ENCODE results near the gene RERE. TPM values are rescaled to one million over a fixed set of nuclear protein-coding genes. Genes with fewer than 3 reads are reported as not detected.

RERE gene
- total RNA-seq, 1 experiment from 2014 or later: 161 TPM

DNA sequence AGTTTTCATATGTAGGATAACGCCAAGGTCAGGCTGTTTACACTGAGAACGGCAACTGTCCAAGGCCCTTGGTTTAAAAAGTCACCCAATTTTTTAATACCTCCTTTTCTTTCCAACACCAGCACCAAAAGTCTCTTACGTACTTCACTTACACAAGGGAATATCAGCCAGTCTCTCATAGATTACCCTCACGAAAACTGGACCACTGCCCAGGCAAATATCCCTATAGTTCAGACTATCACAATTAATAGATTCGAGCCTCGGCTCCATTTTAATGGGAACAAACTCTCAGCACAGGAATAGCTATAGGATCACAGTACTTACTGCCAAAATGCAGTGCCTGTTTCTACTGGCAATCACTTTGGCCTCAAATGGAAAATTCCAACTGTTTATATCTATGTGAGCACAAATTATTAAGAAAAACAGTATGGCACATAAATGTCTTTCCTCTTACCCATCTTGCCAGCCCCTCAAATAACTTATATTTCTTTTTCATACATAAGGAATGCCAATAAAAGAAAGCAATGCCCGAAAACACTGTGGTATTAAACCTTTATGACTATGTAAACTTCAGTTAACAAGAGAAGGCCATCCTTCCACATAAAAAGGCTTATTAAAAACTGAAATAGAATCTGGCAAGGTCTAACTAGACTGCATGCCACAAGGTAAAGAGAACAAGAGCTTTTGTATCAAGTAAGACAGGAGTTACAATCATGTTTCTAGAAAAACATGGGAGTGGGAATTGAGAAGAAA is 401.7 kb downstream of the RERE start:
- ATAC-seq (no peak), DNase-seq (ENCODE audit: low spot score) (no peak)
- Mint-ChIP-seq H3K9me3 (no peaks in the 10 kb centered on the region), H3K4me3 (no peak overlapping the region), H3K36me3 (peaks cover 9% of the 10 kb centered on the region; the same call in 1 of the 2 replicates), H3K4me1 (peaks cover 35% of the 10 kb centered on the region), H3K27ac (peak overlapping the region; percentile 10), H3K27me3 (ENCODE audit: low read depth) (no peaks in the 10 kb centered on the region)
- POLR2A ChIA-PET: interaction anchor here (0.7 kb wide), 1 partner anchor 23 kb away, joined by 5 read pairs; no protein-coding TSS in a partner anchor
- CTCF ChIA-PET: no interaction called here
- TF ChIP-seq TEAD1 (CRISPR knock-in tag; IDR thresholded peaks at IDR 0.05) (no peak), CBFB (CRISPR knock-in tag; IDR thresholded peaks at IDR 0.05; ENCODE audit: low read depth) (no peak), SMAD4 (CRISPR knock-in tag; IDR thresholded peaks at IDR 0.05) (no peak), NFE2L1 (CRISPR knock-in tag; IDR thresholded peaks at IDR 0.05) (no peak), ZNF671 (CRISPR knock-in tag; IDR thresholded peaks at IDR 0.05) (no peak), IRF2 (CRISPR knock-in tag; IDR thresholded peaks at IDR 0.05; ENCODE audit: borderline replicate concordance, low read depth) (no peak), SOX15 (CRISPR knock-in tag; IDR thresholded peaks at IDR 0.05) (no peak), ZNF317 (CRISPR knock-in tag; IDR thresholded peaks at IDR 0.05; ENCODE audit: borderline replicate concordance, low read depth) (no peak), CREB1 (CRISPR knock-in tag; IDR thresholded peaks at IDR 0.05) (no peak), NR2C2 (CRISPR knock-in tag; IDR thresholded peaks at IDR 0.05) (no peak), ZNF416 (CRISPR knock-in tag; IDR thresholded peaks at IDR 0.05) (no peak)
- TF ChIP-seq, protein P1, sequence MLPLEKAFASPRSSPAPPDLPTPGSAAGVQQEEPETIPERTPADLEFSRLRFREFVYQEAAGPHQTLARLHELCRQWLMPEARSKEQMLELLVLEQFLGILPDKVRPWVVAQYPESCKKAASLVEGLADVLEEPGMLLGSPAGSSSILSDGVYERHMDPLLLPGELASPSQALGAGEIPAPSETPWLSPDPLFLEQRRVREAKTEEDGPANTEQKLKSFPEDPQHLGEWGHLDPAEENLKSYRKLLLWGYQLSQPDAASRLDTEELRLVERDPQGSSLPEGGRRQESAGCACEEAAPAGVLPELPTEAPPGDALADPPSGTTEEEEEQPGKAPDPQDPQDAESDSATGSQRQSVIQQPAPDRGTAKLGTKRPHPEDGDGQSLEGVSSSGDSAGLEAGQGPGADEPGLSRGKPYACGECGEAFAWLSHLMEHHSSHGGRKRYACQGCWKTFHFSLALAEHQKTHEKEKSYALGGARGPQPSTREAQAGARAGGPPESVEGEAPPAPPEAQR (CRISPR knock-in tag; IDR thresholded peaks at IDR 0.05): no peak
- TF ChIP-seq, protein P2, sequence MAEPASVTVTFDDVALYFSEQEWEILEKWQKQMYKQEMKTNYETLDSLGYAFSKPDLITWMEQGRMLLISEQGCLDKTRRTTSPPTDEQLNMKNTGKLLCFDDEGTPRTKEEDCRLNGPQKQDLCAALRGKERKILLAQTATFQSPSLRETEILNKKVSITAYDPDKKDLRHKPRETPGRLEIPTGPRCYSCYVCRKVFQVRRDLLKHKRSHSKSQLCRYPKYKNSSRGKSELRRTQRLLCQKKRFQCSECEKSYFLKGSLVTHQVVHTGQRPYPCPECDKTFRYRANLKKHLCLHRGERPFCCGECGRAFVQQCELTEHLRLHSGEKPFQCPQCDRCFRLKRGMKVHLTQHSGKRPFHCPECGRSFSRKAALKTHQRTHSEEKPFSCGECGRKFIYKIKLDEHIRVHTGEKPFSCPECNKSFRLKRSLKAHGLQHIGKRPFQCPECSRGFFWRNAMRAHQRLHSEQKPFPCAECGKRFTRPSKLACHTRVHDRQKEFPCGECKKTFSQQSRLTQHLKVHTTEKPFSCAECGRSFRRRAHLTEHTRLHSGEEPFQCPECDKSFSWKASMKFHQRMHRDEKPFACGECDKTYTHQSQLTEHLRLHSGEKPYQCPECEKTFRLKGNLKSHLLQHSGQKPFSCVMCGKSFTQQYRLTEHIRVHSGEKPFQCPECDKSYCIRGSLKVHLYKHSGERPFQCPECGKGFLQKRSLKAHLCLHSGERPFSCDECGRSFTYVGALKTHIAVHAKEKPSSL (CRISPR knock-in tag; conservative IDR thresholded peaks at IDR 0.05): no peak
- TF ChIP-seq, protein P3, sequence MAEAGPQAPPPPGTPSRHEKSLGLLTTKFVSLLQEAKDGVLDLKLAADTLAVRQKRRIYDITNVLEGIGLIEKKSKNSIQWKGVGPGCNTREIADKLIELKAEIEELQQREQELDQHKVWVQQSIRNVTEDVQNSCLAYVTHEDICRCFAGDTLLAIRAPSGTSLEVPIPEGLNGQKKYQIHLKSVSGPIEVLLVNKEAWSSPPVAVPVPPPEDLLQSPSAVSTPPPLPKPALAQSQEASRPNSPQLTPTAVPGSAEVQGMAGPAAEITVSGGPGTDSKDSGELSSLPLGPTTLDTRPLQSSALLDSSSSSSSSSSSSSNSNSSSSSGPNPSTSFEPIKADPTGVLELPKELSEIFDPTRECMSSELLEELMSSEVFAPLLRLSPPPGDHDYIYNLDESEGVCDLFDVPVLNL (CRISPR knock-in tag; IDR thresholded peaks at IDR 0.05; ENCODE audit: borderline replicate concordance, low read depth): no peak
- TF ChIP-seq, protein P4, sequence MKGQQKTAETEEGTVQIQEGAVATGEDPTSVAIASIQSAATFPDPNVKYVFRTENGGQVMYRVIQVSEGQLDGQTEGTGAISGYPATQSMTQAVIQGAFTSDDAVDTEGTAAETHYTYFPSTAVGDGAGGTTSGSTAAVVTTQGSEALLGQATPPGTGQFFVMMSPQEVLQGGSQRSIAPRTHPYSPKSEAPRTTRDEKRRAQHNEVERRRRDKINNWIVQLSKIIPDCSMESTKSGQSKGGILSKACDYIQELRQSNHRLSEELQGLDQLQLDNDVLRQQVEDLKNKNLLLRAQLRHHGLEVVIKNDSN (CRISPR knock-in tag; IDR thresholded peaks at IDR 0.05): no peak
- TF ChIP-seq, protein P5, sequence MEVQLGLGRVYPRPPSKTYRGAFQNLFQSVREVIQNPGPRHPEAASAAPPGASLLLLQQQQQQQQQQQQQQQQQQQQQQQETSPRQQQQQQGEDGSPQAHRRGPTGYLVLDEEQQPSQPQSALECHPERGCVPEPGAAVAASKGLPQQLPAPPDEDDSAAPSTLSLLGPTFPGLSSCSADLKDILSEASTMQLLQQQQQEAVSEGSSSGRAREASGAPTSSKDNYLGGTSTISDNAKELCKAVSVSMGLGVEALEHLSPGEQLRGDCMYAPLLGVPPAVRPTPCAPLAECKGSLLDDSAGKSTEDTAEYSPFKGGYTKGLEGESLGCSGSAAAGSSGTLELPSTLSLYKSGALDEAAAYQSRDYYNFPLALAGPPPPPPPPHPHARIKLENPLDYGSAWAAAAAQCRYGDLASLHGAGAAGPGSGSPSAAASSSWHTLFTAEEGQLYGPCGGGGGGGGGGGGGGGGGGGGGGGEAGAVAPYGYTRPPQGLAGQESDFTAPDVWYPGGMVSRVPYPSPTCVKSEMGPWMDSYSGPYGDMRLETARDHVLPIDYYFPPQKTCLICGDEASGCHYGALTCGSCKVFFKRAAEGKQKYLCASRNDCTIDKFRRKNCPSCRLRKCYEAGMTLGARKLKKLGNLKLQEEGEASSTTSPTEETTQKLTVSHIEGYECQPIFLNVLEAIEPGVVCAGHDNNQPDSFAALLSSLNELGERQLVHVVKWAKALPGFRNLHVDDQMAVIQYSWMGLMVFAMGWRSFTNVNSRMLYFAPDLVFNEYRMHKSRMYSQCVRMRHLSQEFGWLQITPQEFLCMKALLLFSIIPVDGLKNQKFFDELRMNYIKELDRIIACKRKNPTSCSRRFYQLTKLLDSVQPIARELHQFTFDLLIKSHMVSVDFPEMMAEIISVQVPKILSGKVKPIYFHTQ (CRISPR knock-in tag; IDR thresholded peaks at IDR 0.05): no peak
- TF ChIP-seq, protein P6, sequence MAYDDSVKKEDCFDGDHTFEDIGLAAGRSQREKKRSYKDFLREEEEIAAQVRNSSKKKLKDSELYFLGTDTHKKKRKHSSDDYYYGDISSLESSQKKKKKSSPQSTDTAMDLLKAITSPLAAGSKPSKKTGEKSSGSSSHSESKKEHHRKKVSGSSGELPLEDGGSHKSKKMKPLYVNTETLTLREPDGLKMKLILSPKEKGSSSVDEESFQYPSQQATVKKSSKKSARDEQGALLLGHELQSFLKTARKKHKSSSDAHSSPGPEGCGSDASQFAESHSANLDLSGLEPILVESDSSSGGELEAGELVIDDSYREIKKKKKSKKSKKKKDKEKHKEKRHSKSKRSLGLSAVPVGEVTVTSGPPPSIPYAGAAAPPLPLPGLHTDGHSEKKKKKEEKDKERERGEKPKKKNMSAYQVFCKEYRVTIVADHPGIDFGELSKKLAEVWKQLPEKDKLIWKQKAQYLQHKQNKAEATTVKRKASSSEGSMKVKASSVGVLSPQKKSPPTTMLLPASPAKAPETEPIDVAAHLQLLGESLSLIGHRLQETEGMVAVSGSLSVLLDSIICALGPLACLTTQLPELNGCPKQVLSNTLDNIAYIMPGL (CRISPR knock-in tag; IDR thresholded peaks at IDR 0.05): no peak
- TF ChIP-seq, protein P7, sequence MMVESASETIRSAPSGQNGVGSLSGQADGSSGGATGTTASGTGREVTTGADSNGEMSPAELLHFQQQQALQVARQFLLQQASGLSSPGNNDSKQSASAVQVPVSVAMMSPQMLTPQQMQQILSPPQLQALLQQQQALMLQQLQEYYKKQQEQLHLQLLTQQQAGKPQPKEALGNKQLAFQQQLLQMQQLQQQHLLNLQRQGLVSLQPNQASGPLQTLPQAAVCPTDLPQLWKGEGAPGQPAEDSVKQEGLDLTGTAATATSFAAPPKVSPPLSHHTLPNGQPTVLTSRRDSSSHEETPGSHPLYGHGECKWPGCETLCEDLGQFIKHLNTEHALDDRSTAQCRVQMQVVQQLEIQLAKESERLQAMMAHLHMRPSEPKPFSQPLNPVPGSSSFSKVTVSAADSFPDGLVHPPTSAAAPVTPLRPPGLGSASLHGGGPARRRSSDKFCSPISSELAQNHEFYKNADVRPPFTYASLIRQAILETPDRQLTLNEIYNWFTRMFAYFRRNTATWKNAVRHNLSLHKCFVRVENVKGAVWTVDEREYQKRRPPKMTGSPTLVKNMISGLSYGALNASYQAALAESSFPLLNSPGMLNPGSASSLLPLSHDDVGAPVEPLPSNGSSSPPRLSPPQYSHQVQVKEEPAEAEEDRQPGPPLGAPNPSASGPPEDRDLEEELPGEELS (CRISPR knock-in tag; IDR thresholded peaks at IDR 0.05): no peak

Measured in WTC11 (cell line).